ENCODE data around the gene SENP5.
A peak's percentile ranks its signal among the peaks of the same experiment; 100 is the strongest.

SENP5 gene

DNA sequence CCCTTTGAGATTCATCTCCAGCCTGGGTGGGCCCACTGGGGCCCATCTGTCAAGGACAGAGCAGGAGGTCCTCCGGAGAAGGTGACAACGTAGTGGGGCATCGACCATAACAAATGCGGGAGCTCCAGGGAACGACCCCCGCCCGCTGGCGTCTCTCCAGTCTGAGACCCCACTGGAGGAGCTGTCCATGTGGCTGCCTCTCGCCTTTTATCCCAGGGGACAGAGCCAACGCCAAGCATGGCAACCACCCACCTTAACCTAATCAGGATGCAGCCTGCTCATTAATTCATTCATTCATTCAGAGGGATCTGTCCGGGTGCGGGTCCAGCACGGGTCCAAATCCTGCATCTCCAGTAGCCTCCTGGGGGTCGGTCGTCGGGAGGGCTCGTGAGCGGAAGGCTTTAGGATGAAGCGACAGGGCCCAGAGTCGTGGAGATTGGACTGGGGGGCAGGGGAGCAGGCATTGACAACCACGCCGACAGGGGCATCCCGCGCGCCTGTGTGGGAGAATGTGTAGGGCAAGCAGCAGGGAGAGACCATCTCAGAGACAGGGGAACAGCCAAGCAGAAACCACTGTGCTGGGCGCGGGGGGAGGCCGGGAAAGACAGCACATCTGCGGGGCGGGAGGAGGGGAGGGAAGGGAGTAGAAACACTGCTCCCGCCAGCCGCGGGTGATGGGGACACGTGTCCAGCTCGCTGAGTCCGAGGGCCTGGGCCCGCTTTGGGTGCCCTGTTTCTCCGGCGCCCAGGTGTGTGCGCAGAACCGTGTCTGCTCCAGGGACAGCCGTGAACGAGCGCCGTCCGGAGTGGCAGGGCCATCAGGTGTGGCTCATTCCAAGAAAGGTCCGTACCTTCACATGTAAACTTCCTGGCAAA lies 99.0 kb downstream of the SENP5 start:
- DNase-seq (ENCODE audit: low read depth) = no peak
- TF ChIP-seq, protein P1, sequence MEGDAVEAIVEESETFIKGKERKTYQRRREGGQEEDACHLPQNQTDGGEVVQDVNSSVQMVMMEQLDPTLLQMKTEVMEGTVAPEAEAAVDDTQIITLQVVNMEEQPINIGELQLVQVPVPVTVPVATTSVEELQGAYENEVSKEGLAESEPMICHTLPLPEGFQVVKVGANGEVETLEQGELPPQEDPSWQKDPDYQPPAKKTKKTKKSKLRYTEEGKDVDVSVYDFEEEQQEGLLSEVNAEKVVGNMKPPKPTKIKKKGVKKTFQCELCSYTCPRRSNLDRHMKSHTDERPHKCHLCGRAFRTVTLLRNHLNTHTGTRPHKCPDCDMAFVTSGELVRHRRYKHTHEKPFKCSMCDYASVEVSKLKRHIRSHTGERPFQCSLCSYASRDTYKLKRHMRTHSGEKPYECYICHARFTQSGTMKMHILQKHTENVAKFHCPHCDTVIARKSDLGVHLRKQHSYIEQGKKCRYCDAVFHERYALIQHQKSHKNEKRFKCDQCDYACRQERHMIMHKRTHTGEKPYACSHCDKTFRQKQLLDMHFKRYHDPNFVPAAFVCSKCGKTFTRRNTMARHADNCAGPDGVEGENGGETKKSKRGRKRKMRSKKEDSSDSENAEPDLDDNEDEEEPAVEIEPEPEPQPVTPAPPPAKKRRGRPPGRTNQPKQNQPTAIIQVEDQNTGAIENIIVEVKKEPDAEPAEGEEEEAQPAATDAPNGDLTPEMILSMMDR (IDR thresholded peaks at IDR 0.05; ENCODE audit: control insufficient read depth, extremely low read depth, insufficient read depth) = no peak
- no peak overlapping the region for H3K4me3 ChIP-seq (ENCODE audit: low read depth, low read length)

GRCh38 chr3:196967412-196968232 lies 99.9 kb downstream of the SENP5 start:
- TF ChIP-seq, protein P1 (IDR thresholded peaks at IDR 0.05; ENCODE audit: control insufficient read depth, extremely low read depth, insufficient read depth) = no peak
- no peak for DNase-seq (ENCODE audit: low read depth)
- peak overlapping the region; percentile 57 for H3K4me3 ChIP-seq (ENCODE audit: low read depth, low read length)

DNA sequence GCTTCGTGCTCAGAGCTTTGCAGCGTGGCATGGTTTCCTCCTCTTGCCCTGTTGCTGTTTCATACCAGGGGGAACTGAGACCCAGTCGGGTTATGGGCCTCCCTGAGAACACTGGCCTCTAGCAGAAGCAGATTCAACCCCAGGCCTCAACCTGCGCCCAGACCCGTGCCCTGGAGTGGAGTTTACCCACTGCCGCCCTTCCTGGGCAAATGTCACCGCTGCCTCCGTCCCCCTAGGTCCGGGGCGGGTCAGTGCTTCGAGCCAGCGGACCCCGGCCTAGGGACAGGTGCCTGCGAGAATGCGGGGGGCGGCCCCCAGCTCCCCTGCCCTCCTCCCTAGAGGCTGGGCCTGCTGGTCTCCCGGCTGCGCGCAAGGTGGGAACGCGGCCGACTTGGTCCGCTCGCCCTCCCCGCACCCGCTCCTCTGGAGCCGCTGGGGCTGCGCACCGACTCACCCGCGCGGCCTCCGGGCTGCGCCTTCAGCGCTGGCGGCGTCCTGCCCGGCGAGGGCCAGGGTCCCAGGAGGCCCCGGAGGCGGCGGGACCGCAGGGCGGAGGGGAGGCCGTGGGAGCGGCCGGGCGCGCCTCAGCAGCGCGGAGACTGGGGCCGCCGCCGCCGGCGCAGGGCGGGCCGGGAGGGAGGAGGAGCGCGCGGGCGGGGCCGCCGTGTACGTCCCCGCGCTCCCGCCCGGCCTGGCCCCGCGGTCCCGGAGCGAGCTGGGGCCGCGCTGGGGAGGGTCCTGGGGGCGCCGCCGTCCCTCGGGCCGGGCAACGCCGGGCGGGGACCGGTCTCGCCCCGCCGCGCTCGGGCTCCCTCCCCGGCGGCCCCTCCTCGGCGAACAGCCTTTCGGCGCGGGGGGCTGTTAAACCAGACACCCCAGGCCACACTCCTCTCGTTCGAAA lies 100.8 kb downstream of the SENP5 start, which contains the start of gene PIGZ:
TSS of gene PIGZ (minus strand) at position 601 of the 901 bp plus-strand sequence. CDS start 16,802 bp downstream, outside the sequence.
- H3K4me3 ChIP-seq (ENCODE audit: low read depth, low read length) = peak within 1 kb of the TSS; percentile 57
- TF ChIP-seq, protein P1 (IDR thresholded peaks at IDR 0.05; ENCODE audit: control insufficient read depth, extremely low read depth, insufficient read depth) = no peak
- no peak for DNase-seq (ENCODE audit: low read depth)

GRCh38 chr3:196969134-196969659 lies 101.5 kb downstream of the SENP5 start:
- TF ChIP-seq, protein P1 (IDR thresholded peaks at IDR 0.05; ENCODE audit: control insufficient read depth, extremely low read depth, insufficient read depth) = no peak
- DNase-seq (ENCODE audit: low read depth) = no peak
- peak overlapping the region; percentile 56 for H3K4me3 ChIP-seq (ENCODE audit: low read depth, low read length)

DNA sequence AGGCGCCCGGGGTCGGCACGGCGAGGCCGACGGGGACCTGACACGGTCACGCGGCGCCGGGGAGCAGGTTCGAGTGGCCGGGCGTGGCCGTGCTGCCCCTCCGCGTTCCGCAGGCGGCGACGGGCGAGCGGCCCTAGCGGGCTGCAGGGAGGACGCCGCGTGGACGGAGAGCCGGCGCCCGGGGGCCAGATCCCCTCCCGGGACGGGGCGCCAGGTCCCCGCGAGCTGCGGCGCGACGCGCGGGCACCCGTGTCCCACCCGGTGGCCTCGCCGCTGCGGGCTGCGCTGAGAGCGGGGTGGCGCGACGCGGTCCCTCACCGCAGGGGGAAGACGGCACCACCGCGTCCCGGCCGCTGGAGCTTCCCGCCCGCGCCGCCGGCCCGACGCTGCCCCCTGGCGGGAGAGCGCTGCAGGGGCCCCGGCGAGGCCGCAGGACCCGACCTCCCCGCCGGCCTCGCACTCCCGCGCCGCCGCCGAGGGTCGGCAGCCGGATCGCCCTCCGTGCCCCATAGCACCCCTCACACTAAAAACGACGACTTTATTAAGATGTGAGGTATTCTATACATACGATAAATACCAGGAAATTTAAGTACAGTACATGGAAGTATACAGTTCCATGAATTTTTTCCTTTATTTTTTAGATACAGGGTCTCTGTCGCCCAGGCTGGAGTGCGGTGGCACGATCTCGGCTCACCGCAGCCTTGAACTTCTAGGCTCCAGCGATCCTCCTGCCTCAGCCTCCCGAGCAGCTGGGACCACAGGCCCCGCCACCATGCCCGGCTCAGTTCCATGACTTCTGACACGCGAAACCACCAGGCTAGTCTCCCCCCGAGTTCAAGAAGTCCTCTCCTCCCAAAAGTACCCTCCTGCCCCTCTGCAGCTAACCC lies 102.2 kb downstream of the SENP5 start:
- H3K4me3 ChIP-seq (ENCODE audit: low read depth, low read length) = peak overlapping the region; percentile 56
- TF ChIP-seq, protein P1 (IDR thresholded peaks at IDR 0.05; ENCODE audit: control insufficient read depth, extremely low read depth, insufficient read depth) = peak; percentile 89
- no peak for DNase-seq (ENCODE audit: low read depth)
